Measurements from ENCODE around the gene DAGLB.

DNA sequence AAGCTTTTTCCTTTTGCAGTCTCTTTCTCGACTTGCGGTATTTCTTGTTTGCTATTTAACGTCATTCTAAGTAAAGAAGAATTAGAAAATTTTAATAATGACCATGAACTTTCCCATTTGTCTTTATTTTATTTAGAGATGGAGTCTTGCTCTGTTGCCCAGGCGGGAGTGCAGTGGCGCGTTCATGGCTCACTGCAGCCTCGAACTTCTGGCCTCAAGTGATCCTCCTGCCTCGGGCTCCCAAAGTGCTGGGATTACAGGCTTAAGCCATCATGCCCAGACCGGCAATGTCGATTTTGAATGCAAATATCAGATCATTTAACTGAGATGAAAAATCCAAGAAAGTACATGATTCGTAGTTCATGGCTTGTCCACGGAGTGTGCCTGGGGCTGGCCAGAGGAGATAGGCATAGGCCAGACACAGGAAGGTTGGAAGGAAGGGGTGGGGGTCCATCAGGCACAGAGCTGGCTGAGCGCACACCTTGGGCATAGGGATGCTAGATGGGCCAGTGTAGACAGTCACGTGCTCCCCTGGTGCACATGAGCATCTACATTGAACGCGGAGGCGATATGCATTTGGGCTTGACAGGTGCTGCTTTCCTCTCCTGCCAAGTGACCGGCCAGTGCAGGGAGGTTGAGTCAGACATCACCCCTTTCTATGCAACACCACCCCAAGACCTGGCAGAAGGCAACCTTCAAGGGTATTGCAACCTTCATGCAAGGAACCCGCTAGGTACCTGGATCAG, 38.9 kb upstream of the DAGLB start:
- TF ChIP-seq POLR2A (IDR thresholded peaks at IDR 0.05; ENCODE audit: low read length) (no peak), GATA1 (IDR thresholded peaks at IDR 0.05; ENCODE audit: low read depth, low read length) (no peak)

All from erythroblast (primary cell).